HG02852 (cell line): ENCODE results near the gene AKR1C4.

ENCODE experiments used
- ATAC-seq: cut with Tn5 transposase; IDR thresholded peaks from one replicate; pipeline ENCODE4 v1.9.1; 2021; ENCODE audit warnings: mild to moderate bottlenecking, moderate library complexity; ENCODE audit not compliant: unreplicated experiment

AKR1C4 gene

DNA sequence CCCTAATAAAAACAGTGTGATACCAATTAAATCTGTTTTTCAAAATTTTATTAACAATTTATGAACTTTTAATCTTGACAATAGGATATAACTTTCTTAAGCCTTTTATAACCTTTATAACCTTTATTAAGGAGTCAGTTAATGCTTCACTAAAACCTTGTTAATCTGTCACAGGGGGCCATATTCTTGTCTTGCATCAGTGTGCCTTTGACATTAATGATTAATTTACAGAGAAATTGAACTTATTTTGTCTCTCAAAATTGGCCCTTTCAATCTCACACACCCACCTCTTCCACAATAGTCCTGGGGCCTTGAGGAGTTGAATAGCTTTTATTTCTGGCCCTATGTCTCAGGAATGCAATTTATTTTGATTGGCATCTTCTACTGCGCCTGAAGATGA lies 68.5 kb downstream of the AKR1C4 start:
- ATAC-seq, result no peak

DNA sequence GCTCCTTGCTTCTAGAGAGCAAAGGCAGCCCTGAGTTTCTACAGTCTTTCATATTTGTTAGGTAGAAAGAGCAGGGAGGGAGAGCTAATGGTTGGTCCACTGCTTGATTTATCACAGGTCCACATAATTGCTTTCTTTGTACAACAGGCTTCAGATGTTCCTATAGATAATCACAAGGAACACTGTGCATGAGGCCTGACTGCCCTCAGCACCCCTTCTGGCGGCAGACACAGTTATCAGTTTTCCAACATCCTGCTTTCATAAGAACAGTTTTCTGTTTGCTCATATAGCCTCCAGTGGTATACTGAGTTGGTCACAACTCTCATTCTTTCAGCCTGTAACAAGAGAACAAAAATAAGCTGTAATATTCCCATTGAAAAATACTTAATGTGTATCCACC lies 69.7 kb downstream of the AKR1C4 start:
- no peak for ATAC-seq

DNA sequence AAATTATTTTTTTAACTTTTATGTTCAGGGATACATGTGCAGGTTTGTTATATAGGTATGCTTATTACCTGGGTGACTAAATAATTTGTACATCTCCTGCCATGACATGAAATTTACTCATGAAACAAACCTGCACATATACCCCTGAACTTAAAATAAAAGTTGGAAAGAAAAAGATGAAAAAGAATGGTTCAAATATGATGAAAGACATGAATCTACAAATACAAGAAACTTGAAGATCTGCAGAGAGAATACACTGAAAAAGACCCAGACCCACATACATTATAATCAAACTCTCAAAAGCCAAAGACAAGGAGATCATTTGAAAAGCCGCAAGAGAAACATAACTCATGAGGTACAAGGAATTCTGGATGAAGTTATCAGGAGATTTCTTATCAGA lies 70.2 kb downstream of the AKR1C4 start:
- ATAC-seq, result no peak

DNA sequence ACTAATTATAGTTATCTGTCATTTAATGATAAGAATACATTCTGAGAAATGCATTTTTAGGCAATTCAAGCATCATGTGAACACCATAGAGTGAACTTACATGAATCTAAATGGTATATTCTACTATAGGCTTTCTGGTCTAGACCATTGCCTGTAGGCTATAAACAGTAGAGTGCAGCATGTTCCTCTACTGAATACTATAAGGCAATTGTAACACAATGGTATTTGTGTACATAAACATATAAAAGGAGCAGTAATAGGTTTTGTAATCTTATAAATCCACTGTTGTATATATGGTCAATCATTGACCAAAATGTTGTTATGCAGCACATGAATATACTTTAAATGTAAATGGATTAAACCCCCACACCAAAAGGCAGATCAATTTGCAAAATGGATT lies 71.6 kb downstream of the AKR1C4 start:
- ATAC-seq, result no peak
